Neural cell (in vitro differentiated cells): ENCODE data around the gene YIPF5. TPM values are rescaled to one million over a fixed set of nuclear protein-coding genes. Genes with fewer than 3 reads are reported as not detected.
A peak's percentile ranks its signal among the peaks of the same experiment; 100 is the strongest.

Source experiments
- H2AFZ ChIP-seq: fragments of 200-600, 300-800 bp; sonication (generic), shearing (Covaris generic); 2 replicates; pipeline ENCODE4 v1.6.0; 2014; ENCODE audit warnings: low read depth, mild to moderate bottlenecking, antibody characterized with exemption, low read length, moderate library complexity
- H3F3A ChIP-seq: fragments of 200-600 bp; shearing (Covaris generic); 2 replicates; pipeline ENCODE4 v1.6.1; 2016; ENCODE audit warnings: mild to moderate bottlenecking, moderate library complexity, mixed read lengths, antibody characterized with exemption, low read length; ENCODE audit not compliant: insufficient read depth, poor library complexity, severe bottlenecking
- H3K27ac ChIP-seq: fragments of 200-600, 300-800 bp; sonication (generic), shearing (Covaris generic); 2 replicates; pipeline ENCODE4 v1.5.1; 2014; ENCODE audit warnings: mild to moderate bottlenecking, low read length, moderate library complexity
- H3K27me3 ChIP-seq: fragments of 300-800, 200-600 bp; sonication (generic), shearing (Covaris generic); 2 replicates; pipeline ENCODE4 v1.6.0; 2014; ENCODE audit warnings: mild to moderate bottlenecking, low read depth, low read length, moderate library complexity; ENCODE audit not compliant: insufficient read depth
- H3K36me3 ChIP-seq: fragments of 300-800, 200-600 bp; sonication (generic), shearing (Covaris generic); 2 replicates; pipeline ENCODE4 v1.5.1; 2014; ENCODE audit warnings: mild to moderate bottlenecking, antibody characterized with exemption, low read length, moderate library complexity; ENCODE audit not compliant: insufficient read depth
- H3K4me2 ChIP-seq: fragments of 300-800, 200-600 bp; sonication (generic), shearing (Covaris generic); 2 replicates; pipeline ENCODE4 v1.6.0; 2014; ENCODE audit warnings: mild to moderate bottlenecking, low read length
- H3K4me3 ChIP-seq: fragments of 300-800, 200-600 bp; sonication (generic), shearing (Covaris generic); 2 replicates; pipeline ENCODE4 v1.5.1; 2014; ENCODE audit warnings: mild to moderate bottlenecking, low read length, moderate library complexity
- H3K79me2 ChIP-seq: fragments of 200-600 bp; shearing (Covaris generic); replicated peaks from 2 replicates; pipeline ENCODE4 v1.6.0; 2014; ENCODE audit warnings: mild to moderate bottlenecking, low read length, moderate library complexity; ENCODE audit not compliant: insufficient read depth
- H3K9ac ChIP-seq: fragments of 300-800, 200-600 bp; sonication (generic), shearing (Covaris generic); 2 replicates; pipeline ENCODE4 v1.6.1; 2016; ENCODE audit warnings: mild to moderate bottlenecking, low read length, mixed read lengths
- H3K9me2 ChIP-seq: fragments of 200-600 bp; shearing (Covaris generic); 2 replicates; pipeline ENCODE4 v1.6.1; 2016; ENCODE audit warnings: mild to moderate bottlenecking, low read length, mixed read lengths; ENCODE audit not compliant: insufficient read depth
- H3K9me3 ChIP-seq: fragments of 200-600, 300-800 bp; sonication (generic), shearing (Covaris generic); 2 replicates; pipeline ENCODE4 v1.6.1; 2016; ENCODE audit warnings: mild to moderate bottlenecking, mixed run types, low read length, moderate library complexity, mixed read lengths
- H4K20me1 ChIP-seq: fragments of 200-600 bp; shearing (Covaris generic); 2 replicates; pipeline ENCODE4 v1.6.1; 2016; ENCODE audit warnings: mild to moderate bottlenecking, mixed run types; ENCODE audit not compliant: insufficient read depth
- CTCF ChIP-seq: fragments of 450-650 bp; IDR thresholded peaks from 2 replicates; pipeline ENCODE4 v1.5.1; 2014; ENCODE audit warnings: antibody characterized with exemption, mild to moderate bottlenecking, moderate library complexity; ENCODE audit not compliant: poor library complexity, severe bottlenecking
- EP300 ChIP-seq: fragments of 450-650 bp; conservative IDR thresholded peaks from 2 replicates; pipeline ENCODE4 v1.6.1; 2014; ENCODE audit warnings: antibody characterized with exemption, mild to moderate bottlenecking, moderate library complexity; ENCODE audit not compliant: poor library complexity, severe bottlenecking
- EZH2 ChIP-seq: fragments of 200-600, 300-800 bp; shearing (Covaris generic), sonication (generic); IDR thresholded peaks from 2 replicates; pipeline ENCODE4 v1.6.1; 2014; ENCODE audit warnings: antibody characterized with exemption, low read length, borderline replicate concordance, mild to moderate bottlenecking; ENCODE audit not compliant: insufficient read depth, poor library complexity, severe bottlenecking
- MXI1 ChIP-seq: fragments of 450-650 bp; conservative IDR thresholded peaks from 2 replicates; pipeline ENCODE4 v1.6.1; 2014; ENCODE audit warnings: antibody characterized with exemption, mild to moderate bottlenecking; ENCODE audit not compliant: poor library complexity, severe bottlenecking
- POLR2AphosphoS5 ChIP-seq: IDR thresholded peaks from 2 replicates; pipeline ENCODE4 v1.6.1; 2012
- RAD21 ChIP-seq: fragments of 450-650 bp; conservative IDR thresholded peaks from 2 replicates; pipeline ENCODE4 v1.6.1; 2014; ENCODE audit warnings: antibody characterized with exemption, mild to moderate bottlenecking, moderate library complexity
- REST ChIP-seq: IDR thresholded peaks from 2 replicates; pipeline ENCODE4 v1.6.1; 2012; ENCODE audit warnings: borderline replicate concordance
- SMC3 ChIP-seq: fragments of 450-650 bp; conservative IDR thresholded peaks from 2 replicates; pipeline ENCODE4 v1.6.1; 2014; ENCODE audit warnings: antibody characterized with exemption, mild to moderate bottlenecking, moderate library complexity; ENCODE audit not compliant: poor library complexity
- TAF1 ChIP-seq: IDR thresholded peaks from 2 replicates; pipeline ENCODE4 v1.6.1; 2012; ENCODE audit warnings: low read depth
- polyA plus RNA-seq: library from polyadenylated mRNA; depleted of rRNA; stranded (reverse); fragments of >200 nt; gene quantifications from 2 replicates; pipeline ENCODE4 v1.2.3, GENCODE V29; 2014

YIPF5 gene
- polyA plus RNA-seq, 1 donor from 2014 or later = 59.6 TPM

GRCh38 chr5:144203750-144204596 lies 33.5 kb upstream of the YIPF5 start:
- Histone ChIP-seq H3K9me2 (no peaks in the 10 kb centered on the region), H3K36me3 (no peaks in the 10 kb centered on the region), H4K20me1 (no peaks in the 10 kb centered on the region), H3K4me2 (peak overlapping the region; percentile 56), H2AFZ (no peak overlapping the region), H3K4me3 (peak overlapping the region; percentile 69), H3K27me3 (no peaks in the 10 kb centered on the region), H3K9me3 (no peaks in the 10 kb centered on the region), H3F3A (no peaks in the 10 kb centered on the region), H3K79me2 (no peaks in the 10 kb centered on the region), H3K9ac (no peak overlapping the region), H3K27ac (peak overlapping the region; percentile 26)
- peak; percentile 93 for TF ChIP-seq SMC3
- TF ChIP-seq RAD21 = peak; percentile 96
- no peak for TF ChIP-seq MXI1
- no peak for TF ChIP-seq POLR2AphosphoS5
- no peak for TF ChIP-seq TAF1
- TF ChIP-seq EZH2 = no peak
- TF ChIP-seq EP300 = no peak
- TF ChIP-seq CTCF = peak; percentile 93
- no peak for TF ChIP-seq REST

- Histone ChIP-seq H3K9me2 (no peaks in the 10 kb centered on the region), H3K4me2 (no peak overlapping the region), H3F3A (no peaks in the 10 kb centered on the region)
These were observed 32.3 kb upstream of the YIPF5 start for GRCh38 chr5:144202726-144203125.

More at GRCh38 chr5:144202726-144203125, 32.3 kb upstream of the YIPF5 start:
- no peaks in the 10 kb centered on the region for H4K20me1 ChIP-seq
- TF ChIP-seq RAD21 (no peak), CTCF (no peak), REST (no peak), MXI1 (no peak), POLR2AphosphoS5 (no peak), EP300 (no peak), TAF1 (no peak), EZH2 (no peak), SMC3 (no peak)
- H3K4me3 ChIP-seq = no peak overlapping the region
- H3K27me3 ChIP-seq = no peaks in the 10 kb centered on the region
- H3K9me3 ChIP-seq = no peaks in the 10 kb centered on the region
- no peak overlapping the region for H3K27ac ChIP-seq
- H3K9ac ChIP-seq = no peak overlapping the region
- no peaks in the 10 kb centered on the region for H3K79me2 ChIP-seq
- no peak overlapping the region for H2AFZ ChIP-seq
- H3K36me3 ChIP-seq = no peaks in the 10 kb centered on the region
